Amniotic stem cell (primary cell): ENCODE measurements around the gene PHGDH.
"Not testable (repeated sequence)": the region's sequence is repeated elsewhere in the genome, so short reads cannot be mapped to it uniquely, and the experiment has no call there.

ENCODE experiments used
- DNase-seq: peaks from one replicate; lab custom pipeline; 2025; lab: John Stamatoyannopoulos, UW

The PHGDH gene

DNA sequence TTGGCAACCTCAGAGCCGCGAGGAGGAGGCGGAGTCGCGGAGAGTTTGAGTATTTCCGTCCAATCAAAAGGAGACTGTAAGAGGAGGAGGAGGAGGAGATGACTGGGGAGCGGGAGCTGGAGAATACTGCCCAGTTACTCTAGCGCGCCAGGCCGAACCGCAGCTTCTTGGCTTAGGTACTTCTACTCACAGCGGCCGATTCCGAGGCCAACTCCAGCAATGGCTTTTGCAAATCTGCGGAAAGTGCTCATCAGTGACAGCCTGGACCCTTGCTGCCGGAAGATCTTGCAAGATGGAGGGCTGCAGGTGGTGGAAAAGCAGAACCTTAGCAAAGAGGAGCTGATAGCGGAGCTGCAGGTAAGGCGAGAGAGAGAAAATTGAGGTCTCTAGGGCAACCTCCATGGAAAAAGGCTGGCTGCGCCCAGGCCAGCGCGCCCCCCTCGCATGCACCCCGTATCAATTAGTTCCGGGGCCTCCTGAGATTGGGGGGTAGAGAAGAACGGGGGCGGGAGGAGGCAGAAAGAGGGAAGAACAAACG, at the start of gene PHGDH:
PHGDH (plus strand) TSS at position 131 of the 538 bp plus-strand sequence; CDS start at position 220, 89 bp downstream.
- DNase-seq = peak; percentile 82

DNA sequence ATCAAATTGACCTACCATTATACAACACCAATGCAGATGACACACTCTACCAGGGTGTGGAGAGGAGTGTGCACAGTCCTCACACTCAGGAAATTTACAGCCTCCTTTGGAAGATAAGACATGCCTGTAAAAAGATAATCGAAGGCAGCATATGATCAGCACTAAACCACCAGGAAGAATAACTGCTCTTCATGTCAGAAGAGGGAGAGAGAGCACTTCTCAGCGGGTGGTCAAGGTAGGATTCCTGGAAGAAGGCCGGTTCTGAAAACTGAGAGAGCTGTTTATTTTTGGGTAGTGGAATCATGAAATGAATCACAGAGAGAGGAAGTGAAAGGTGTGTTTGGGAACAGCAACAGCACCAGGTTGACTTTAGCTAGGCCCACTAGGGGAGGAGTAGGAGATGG, 49.7 kb upstream of the PHGDH start:
- DNase-seq = no peak

DNA sequence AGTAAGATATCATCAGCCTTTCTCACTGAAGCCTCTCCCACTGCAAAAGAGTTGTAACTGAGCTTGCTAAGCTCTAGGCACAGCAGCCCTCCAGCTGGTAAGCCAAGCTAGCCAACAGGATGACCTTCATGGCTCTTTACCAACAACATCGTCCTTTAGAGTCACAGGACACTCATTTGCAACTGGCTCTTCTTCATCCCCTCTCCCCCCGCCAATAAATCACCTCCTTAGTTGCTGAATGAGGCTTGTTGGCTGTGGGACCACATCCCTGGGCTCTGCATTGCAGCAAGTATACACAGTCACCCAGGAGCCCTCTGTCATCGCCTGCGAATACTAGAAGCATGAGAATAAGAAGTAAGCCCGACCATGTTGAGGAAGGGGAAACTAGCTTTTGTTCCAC, 47.7 kb upstream of the PHGDH start:
- DNase-seq = no peak

DNA sequence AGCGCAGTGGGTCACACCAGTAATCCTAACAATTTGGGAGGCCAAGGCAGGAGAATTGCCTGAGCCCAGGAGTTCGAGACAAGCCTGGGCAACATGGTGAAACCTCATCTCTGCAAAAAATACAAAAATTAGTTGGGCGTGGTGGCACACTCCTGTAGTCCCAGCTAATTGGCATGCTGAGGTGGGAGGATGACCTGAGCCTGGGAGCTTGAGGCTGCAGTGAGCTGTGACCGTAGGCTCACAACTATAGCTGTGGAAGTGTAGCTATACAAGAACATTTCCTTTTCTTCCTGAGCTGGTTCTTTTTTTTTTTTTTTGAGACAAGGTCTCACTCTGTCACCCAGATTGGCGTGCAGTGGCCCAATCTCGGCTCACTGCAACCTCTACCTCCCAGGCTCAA, 44.6 kb upstream of the PHGDH start:
- no peak for DNase-seq

DNA sequence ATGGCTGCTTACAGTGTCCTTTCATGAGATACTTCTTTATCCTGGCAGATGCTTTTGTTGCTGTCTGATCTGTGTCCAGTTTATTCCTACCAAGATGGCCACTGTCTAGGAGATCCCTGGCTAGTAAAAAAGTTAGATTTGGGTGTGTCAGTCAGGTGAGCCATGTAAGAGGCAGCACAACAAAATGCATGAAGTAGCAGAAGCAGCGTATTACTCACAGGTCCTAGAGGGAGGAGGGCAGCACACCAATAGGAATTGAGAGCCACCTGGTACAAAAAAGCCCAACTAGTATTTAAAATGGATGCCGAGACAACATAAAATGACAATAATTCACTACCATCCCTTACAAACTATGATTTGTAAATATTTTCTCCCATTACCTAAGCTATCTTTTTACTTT, 40.8 kb upstream of the PHGDH start:
- no peak for DNase-seq

DNA sequence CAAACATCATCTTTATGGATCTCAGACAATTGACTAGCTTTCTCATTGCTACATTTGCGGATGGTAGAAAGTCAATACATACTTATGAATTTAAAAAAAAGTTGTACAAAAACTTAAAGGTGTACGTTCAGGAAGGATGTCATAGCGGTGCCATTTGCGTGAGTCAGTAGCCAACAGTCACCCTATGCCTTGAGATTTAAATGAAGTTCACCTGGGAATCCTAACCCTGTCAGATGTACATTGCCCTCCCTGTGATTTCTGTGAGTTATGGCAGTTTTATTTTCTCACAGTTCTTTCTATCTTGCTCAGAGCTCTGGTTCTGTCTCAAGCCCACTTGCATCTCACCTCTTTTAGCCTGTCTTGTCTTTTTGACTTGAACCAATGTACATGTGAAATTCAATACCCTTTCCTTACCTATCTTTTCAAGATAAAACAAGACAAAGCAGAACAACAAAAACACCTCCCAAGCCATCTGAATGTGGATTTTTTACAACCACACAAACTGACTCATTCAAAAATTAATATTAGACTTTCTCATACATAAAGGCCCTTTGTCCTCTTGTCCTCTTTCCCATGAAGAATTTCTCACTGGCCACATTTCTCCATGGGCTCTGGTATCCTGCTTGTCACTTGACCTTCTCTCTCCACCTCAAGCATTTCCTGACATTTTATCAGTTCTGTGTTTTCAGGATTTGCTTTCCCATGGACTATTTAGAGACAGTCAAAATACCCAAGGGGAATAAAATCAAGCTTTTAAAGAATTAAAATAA, 38.4 kb upstream of the PHGDH start:
- no peak for DNase-seq

DNA sequence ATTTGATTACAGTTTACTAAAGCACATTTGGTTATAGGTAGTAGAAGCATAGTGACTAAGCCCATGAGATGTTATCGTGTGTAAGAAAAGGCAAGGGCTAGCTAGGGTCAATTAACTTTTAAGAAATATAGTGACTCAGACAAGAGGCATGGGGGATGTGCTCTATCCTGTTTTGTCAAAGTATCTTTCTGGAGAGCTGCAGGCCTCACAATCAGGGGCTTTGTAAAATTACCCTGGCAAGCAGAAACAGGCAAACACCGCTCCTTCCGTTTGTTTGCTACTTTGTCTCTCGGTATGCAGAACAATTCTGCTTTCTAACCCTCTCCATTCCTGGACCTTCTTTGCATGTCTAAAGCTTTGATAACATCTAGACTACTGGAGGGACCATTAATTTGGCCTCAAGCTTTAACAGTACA, 37.6 kb upstream of the PHGDH start:
- DNase-seq = no peak

DNA sequence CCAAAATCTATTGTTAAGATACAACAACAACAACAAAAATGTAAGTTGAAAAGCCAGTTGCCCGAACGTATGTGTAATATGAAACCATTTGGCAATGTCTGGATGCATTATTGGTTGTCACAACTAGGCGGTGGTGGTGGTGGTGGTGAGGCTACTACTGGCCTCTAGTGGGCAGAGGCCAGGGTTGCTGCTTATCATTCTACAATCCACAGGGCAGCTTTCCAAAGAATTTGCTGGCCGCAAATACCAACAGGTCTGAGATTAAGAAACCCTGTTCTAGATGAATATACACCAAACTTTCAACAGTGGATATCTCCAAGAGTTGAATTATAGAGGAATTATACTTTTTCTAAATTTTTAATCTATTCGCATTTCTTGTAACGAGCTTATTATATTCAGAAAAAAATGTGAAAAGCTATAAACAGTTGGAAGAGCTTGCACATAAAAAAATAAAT, 36.9 kb upstream of the PHGDH start:
- peak; percentile 28 for DNase-seq

DNA sequence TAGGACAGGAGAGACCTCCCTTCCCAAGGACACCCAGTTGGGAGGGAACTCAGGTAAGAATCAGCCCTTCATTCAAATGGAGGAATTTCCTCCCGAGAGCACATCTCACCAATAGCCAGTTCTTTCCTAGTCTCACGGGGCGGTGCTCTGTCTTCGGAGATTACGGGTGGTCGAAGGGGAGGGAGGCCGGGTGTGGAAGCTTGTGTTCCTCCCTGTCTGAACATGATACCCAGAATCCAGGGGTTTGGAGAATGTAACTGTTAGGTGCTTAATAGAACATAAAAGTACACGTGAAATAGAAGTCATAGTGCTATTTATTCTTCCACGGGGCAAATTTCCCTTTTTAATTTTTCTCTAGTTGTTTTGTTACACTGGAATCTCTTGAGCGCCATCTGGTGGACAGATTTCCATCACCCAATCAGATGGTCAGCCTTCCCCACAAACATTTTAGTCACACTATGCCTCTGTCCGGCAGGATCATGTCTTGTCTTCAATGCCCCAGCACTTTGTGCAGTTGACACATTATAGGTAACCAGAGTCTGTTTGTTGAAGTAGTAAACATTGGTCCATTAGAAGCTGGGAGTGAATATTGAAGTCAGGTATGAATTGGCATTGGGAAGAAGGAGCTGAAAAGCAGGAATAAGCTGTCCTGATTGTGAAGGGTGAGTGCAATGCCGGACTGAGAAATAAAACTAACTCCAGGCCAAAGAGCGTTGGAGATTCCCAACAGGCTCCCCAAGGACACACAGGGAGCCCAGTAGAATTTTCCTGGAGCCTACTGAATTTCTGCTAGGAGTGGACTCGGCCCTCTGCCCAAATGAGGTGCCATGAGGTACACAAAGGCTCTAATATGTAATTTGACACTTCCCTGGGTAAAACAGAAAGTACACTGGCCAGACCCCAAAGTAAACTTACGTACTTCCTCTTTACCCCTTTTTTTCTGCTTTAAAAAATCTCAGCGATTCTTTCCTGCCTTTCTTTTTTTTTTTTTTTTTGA, 36.1 kb upstream of the PHGDH start:
- peak; percentile 80 for DNase-seq

DNA sequence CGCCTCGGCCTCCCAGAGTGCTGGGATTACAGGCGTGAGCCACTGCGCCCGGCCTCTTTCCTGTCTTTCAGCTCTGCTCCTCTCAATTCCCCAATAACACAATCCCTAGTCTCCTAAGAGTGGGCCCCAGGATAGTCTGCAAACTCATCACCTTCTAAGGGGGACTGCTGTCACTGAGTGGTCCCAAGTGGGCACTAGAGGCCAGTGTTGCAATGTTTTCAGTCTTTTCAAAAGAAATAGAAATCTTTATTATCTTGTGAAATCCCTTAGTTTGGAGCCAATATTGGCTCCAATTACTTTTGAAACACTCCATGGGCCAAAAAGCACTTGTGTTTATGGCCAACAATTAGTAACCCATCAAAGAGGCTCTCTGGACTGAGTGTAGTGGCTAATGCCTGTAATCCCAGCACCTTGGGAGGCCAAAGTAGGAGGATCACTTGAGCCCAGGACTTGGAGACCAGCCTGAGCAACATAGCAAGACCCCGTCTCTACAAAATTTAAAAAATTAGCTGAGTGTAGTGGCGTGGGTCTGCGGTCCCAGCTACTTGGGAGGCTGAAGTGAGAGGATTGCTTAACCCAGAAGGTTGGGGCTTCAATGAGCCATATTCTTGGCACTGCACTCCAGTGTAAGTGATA, 35.0 kb upstream of the PHGDH start:
- DNase-seq = no peak

DNA sequence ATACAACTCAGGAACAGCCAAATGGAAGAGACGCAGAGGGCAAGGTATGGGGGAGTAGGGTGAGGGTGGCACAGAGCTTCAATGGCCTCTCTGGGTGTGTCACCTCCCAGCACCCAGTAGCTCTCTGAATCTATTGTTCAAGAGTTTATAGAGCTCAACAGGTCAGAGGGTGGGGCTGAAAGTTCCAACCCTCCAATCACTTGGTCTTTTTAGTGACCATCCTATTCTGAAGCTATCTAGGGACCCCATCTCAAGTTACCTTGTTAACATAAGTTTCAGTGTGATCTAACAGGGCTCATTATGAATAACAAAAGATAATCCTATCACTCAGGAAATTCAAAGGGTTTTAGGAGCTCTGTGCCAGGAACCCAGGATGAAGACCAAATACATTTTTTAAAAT, 32.5 kb upstream of the PHGDH start:
- no peak for DNase-seq

DNA sequence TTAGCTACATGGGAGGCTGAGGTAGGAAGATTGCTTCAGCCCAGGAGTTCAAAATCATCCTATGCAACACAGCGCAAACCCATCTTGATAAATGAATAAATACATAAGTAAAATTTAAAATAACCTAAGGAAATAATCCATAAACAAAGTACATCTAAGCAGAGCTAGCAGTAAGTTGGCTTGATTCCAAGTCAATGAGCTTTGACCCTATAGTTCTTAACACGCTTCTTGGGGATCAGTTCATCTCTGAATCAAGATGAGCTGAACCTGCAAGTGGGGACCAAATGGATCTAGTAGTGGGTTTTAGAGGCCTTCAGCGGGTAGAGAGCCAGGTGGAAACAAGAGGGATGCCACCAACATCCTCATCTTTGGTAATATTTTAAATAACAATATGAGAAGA, 31.5 kb upstream of the PHGDH start:
- DNase-seq = no peak

DNA sequence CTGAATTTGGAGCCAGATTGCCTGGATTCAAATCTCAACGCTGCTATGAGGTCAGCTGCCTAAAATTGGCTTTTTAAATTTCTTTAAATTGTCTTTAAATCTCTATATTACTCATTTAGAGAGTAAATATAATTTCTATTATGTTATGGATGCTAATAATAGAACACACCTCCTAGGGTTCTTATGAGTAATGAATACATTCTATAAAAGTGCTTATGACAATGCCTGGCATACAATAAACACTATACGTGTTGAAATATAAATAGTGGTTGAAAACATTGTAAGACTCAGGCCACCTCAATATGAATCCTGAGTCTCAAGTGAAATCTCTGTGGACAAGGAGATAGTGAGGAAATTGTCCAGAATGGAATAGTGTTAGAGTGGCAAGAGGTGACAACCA, 31.0 kb upstream of the PHGDH start:
- DNase-seq = no peak

DNA sequence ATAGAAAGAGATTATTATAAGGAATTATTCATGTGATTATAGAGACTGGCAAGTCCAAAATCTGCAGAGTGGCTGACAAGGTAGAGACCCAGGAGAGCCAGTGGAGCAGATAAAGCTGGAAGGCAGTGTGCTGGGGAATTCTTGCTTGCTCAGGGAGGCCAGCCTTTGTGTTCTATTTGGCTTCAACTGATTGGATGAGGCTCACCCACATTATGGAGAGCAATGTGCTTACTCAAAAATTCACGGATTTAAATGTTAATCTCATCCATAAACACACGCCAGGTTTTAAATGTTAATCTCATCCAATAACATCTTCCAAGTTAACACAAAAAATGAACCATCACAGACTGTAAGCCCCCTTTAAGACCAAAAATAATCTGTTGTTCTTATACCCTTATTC, 30.2 kb upstream of the PHGDH start:
- DNase-seq = no peak

DNA sequence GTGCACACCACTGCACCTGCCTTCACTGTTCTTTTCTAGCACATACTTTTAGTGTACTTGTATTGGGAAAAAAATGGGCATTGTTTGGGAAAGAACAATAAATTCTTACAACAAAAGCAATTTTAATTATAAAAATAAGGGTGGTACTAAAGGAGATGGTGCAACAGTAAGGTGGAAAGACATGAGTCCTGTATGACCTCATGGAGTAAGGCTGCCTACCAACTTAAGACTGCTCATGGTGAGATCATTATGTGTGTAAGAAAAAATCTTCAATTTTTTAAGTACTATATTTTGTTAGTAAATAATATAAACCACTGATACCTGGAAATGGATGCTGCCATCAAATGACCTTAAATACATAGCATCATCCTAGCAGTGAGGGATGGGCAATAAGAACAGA, 29.6 kb upstream of the PHGDH start:
- no peak for DNase-seq

DNA sequence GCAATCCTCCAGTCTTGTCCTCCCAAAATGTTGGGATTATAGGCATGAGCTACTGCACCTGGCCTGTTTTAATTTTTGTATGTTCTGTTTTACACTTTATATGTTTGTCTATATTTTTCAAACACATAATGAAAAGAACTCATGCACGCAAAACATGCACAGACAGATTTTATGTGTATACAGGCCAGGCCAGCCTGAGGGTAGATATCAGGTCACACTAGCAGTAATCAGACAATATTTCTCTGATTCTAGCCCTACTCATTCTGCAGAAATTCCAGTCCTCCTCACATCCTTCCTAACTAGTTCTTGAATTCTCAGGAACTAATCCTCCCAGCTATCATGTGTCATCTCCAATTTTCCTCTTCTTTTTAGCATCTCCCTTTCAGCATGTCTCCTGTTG, 27.8 kb upstream of the PHGDH start:
- DNase-seq = no peak

DNA sequence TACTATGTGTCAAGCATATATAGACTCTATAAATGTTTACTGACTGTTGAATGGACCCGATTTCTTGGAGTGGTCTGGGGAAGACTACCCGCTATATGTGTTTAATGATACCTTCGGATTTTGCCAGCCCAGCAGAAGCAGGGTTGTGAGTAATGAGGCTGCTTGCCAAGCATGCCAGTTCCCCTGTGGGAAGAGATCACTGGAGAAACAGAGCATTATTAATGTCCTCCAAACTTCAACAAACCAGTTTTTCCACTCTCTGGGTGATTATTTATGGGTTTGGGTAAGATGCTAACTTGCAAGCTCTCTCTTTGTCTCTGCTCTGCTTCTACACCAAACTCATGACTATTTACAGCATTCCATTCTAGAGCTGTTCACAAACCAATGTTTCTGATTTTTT, 25.1 kb upstream of the PHGDH start:
- DNase-seq = no peak

DNA sequence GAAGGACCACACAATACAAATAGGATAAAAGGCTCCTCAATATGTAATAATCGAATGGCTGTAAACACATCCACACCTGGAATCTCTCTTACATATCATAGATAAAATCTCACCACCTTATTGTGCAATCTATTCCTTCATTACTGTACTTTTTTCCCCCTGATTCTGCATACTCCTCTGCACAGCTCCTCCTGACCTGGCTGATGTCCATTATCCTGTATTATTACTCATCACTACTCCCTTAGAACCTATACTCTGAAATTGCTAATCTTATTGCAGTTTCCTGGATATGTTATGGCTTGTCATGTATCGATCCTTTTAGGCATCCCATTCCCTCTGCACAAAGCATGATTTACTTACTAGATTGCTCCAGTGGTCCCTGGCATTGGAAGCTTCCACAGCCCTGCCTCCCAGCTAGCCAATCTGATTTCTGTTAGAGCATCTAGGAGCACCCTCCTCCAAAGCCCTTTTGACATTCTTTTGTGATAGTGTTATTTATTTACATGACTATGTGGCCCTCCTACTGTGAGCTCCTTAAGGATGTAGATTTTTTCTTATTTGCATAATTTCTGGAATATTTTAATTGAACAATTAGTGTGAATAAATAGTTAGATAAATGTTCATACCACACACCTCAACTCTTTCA, 24.2 kb upstream of the PHGDH start:
- DNase-seq = no peak

DNA sequence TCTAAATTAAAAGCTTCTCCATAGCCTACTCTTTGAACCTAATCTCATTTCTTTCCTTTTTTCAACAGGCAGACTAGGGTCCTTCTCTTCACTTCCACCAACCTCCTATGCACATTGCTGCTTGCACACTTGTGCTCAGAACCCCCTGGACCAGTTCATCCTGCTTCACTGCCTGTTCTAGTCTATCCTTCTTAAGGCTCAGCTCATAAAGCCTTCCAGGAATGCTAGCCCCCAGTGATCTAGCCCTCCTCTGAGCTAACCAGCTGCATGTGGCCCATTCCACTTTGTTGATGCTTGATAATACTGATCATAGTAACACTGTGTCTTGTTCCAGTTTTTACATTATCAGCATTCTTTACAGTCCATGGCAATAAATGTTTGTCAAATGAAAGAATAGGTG, 22.9 kb upstream of the PHGDH start:
- DNase-seq = no peak

DNA sequence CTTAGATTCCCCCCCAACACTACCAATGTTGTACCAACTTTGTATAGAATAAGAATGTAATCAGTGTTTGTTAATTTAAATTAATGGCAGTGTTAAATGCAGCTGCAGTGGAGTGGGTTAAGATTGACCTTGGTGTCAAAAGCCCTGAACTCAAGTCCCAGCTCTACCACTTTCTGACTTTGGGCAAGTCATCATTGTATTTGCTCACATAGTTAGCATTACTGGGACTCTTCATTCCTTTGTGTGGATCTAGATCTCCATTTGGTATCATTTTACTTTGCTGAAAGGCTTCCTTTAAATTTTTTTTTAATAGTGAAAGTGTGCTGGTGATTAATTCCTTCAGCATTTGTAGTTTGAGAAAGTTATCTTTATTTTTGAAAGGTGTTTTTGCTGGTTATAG, 22.2 kb upstream of the PHGDH start:
- no peak for DNase-seq

DNA sequence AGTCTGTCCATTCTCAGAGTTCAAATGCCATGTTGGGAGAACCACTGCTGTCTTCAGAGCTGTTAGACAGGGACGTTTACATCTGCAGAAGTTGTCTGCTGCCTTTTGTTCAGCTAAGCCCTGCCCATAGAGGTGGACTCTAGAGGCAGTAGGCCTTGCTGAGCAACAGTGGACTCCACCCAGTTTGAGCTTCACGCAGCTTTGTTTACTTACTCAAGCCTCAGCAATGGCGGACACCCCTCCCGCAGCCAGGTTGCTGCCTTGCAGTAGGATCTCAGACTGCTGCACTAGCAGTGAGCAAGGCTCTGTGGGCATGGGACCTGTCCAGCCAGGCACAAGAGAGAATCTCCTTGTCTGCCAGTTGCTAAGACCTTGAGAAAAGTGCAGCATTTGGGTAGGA, 14.9 kb upstream of the PHGDH start:
- DNase-seq = not testable (repeated sequence)

DNA sequence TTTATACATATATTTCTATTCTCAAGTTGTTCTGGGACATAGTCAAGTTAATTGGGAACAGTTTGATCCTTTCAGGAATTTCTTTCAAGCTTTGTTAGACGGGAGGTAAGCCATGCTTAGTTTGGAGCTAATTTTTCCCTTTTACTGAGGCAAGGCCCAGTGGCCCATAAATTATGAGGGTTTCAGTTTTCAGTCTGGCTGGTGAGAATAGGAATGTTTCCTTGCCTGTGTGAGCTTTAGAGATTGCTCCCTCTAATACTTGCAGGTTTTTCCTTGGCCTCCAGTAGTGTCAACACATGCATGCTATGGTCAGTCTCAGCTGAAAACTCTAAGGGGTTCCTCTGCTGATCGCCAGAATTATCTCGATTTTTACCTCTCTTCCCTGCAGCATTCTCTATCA, 14.1 kb upstream of the PHGDH start:
- no peak for DNase-seq
